Endometrium (tissue), 2 donors: Measurements from ENCODE around the gene PCSK2.

Experiments used
- FAIRE-seq: peaks from 2 replicates; lab custom pipeline; 2012; peaks lifted over from hg19 to GRCh38; lab: Jason Lieb, UNC
- donor health status: control.
- donor health status: control.

The PCSK2 gene

GRCh38 chr20:17273717-17274116, 46.9 kb downstream of the PCSK2 start:
- FAIRE-seq = no peak

- no peak for FAIRE-seq
Observed at GRCh38 chr20:17276101-17276500, 49.3 kb downstream of the PCSK2 start.

- FAIRE-seq = no peak
Observed at GRCh38 chr20:17281478-17281877, 54.6 kb downstream of the PCSK2 start.

- FAIRE-seq = no peak
Observed at GRCh38 chr20:17282501-17282900, 55.7 kb downstream of the PCSK2 start.

GRCh38 chr20:17287503-17287902, 60.7 kb downstream of the PCSK2 start:
- FAIRE-seq = no peak

- FAIRE-seq = no peak
Observed at GRCh38 chr20:17287998-17288397, 61.2 kb downstream of the PCSK2 start.

- no peak for FAIRE-seq
Observed at GRCh38 chr20:17295151-17295726, 68.4 kb downstream of the PCSK2 start.

- FAIRE-seq = no peak
Observed at GRCh38 chr20:17295991-17296390, 69.2 kb downstream of the PCSK2 start.

GRCh38 chr20:17298171-17298570, 71.3 kb downstream of the PCSK2 start:
- no peak for FAIRE-seq

- no peak for FAIRE-seq
Observed at GRCh38 chr20:17298751-17299150, 71.9 kb downstream of the PCSK2 start.

- FAIRE-seq = no peak
Observed at GRCh38 chr20:17300113-17300512, 73.3 kb downstream of the PCSK2 start.

GRCh38 chr20:17304774-17305173, 77.9 kb downstream of the PCSK2 start:
- FAIRE-seq = no peak

GRCh38 chr20:17306427-17306826, 79.6 kb downstream of the PCSK2 start:
- FAIRE-seq = no peak

GRCh38 chr20:17314264-17314663, 87.4 kb downstream of the PCSK2 start:
- no peak for FAIRE-seq

GRCh38 chr20:17315407-17316231, 88.8 kb downstream of the PCSK2 start:
- FAIRE-seq = no peak

GRCh38 chr20:17316316-17317038, 89.6 kb downstream of the PCSK2 start:
- no peak for FAIRE-seq

- FAIRE-seq = no peak
Observed at GRCh38 chr20:17317341-17317740, 90.5 kb downstream of the PCSK2 start.

GRCh38 chr20:17320456-17320855, 93.6 kb downstream of the PCSK2 start:
- FAIRE-seq = no peak

- FAIRE-seq = no peak
Observed at GRCh38 chr20:17326096-17326495, 99.3 kb downstream of the PCSK2 start.

- FAIRE-seq = no peak
Observed at GRCh38 chr20:17327185-17328148, 100.6 kb downstream of the PCSK2 start.

- no peak for FAIRE-seq
Observed at GRCh38 chr20:17334932-17335331, 108.1 kb downstream of the PCSK2 start.

GRCh38 chr20:17339000-17339399, 112.2 kb downstream of the PCSK2 start:
- FAIRE-seq = no peak
